Vagina (tissue), 2 donors: Measurements from ENCODE around the gene STX12.

ENCODE experiments used
- POLR2A ChIP-seq, 2 donors: fragments of 450-650 bp; IDR thresholded peaks; one replicate each; pipeline ENCODE4 v1.6.1; 2017; ENCODE audit warnings: antibody characterized with exemption in 2 of 2, mild to moderate bottlenecking in 2 of 2, moderate library complexity in 2 of 2
- POLR2AphosphoS5 ChIP-seq, 2 donors: sonication (generic); formaldehyde crosslinking; IDR thresholded peaks; one replicate each; pipeline ENCODE4 v1.9.0; 2017; ENCODE audit warnings: antibody characterized with exemption in 2 of 2, mild to moderate bottlenecking in 2 of 2, low read depth in 1 of 2; ENCODE audit not compliant: insufficient read depth in 1 of 2
- TF ChIP-seq, protein P1 (sequence below), 3 experiments: fragments of 450-650 bp in 2 of 3; fragments of 200-600 bp in 1 of 3; sonication (generic) in 1 of 3; IDR thresholded peaks; one replicate each; pipeline ENCODE4 v1.5.1; 2017 to 2019; ENCODE audit warnings: antibody characterized with exemption in 3 of 3, mild to moderate bottlenecking in 2 of 3, moderate library complexity in 2 of 3

GRCh38 chr1:27868932-27869718, 96.1 kb downstream of the STX12 start:
- TF ChIP-seq, protein P1, sequence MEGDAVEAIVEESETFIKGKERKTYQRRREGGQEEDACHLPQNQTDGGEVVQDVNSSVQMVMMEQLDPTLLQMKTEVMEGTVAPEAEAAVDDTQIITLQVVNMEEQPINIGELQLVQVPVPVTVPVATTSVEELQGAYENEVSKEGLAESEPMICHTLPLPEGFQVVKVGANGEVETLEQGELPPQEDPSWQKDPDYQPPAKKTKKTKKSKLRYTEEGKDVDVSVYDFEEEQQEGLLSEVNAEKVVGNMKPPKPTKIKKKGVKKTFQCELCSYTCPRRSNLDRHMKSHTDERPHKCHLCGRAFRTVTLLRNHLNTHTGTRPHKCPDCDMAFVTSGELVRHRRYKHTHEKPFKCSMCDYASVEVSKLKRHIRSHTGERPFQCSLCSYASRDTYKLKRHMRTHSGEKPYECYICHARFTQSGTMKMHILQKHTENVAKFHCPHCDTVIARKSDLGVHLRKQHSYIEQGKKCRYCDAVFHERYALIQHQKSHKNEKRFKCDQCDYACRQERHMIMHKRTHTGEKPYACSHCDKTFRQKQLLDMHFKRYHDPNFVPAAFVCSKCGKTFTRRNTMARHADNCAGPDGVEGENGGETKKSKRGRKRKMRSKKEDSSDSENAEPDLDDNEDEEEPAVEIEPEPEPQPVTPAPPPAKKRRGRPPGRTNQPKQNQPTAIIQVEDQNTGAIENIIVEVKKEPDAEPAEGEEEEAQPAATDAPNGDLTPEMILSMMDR (IDR thresholded peaks at IDR 0.05) = no peak
- TF ChIP-seq POLR2AphosphoS5 (IDR thresholded peaks at IDR 0.05; ENCODE audit: insufficient read depth in 1 of 2, low read depth in 1 of 2) (peak in 1 of 2 donors; percentile 65), POLR2A (IDR thresholded peaks at IDR 0.05) (no peak)
